Endothelial cell of umbilical vein (primary cell): ENCODE measurements around the gene SLC25A28. TPM values are rescaled to one million over a fixed set of nuclear protein-coding genes. Genes with fewer than 3 reads are reported as not detected.

Experiments
- BruUV-seq: library from RNA; stranded (reverse); fragments of 400-500 nt; replicated peaks from 2 replicates; lab custom pipeline; 2021; lab: Mats Ljungman, UMichigan
- CTCF ChIA-PET: fragments of 300-600, 350-600 bp; sonication (Branson Sonifier 250); formaldehyde crosslinking; loops from one replicate; lab custom pipeline; 2021; ENCODE audit warnings: antibody characterized with exemption, inconsistent platforms; lab: Charles Lee
- POLR2A ChIA-PET: fragments of 300-600, 350-600 bp; sonication (Branson Sonifier 250); formaldehyde crosslinking; loops from one replicate; lab custom pipeline; 2021; ENCODE audit warnings: antibody characterized with exemption, inconsistent platforms; lab: Charles Lee
- DNase-seq: peaks from one replicate; pipeline ENCODE4 v3.0.0-alpha.2; 2011; ENCODE audit warnings: low read depth, low spot score
- FAIRE-seq: peaks from 2 replicates; lab custom pipeline; 2011; peaks lifted over from hg19 to GRCh38; lab: Jason Lieb, UNC
- H2AFZ ChIP-seq: 2 replicates; pipeline ENCODE4 v1.6.0; 2012; ENCODE audit warnings: low read depth, low read length, control low read depth, inconsistent platforms
- H3K27ac ChIP-seq: 2 replicates; pipeline ENCODE4 v1.5.1; 2011; ENCODE audit warnings: low read depth, mild to moderate bottlenecking, control low read depth, low read length, moderate library complexity; ENCODE audit not compliant: insufficient read depth
- H3K27me3 ChIP-seq, 2 experiments: 2 replicates each; pipeline versions ENCODE4 v1.6.0 to v1.6.1; 2011; ENCODE audit warnings: low read length in 2 of 2, mixed read lengths in 1 of 2; ENCODE audit not compliant: control insufficient read depth in 2 of 2, insufficient read depth in 2 of 2
- H3K36me3 ChIP-seq, 2 experiments: 2 replicates in 1 of 2; 3 replicates in 1 of 2; pipeline ENCODE4 v1.5.1; 2011; ENCODE audit warnings: low read length in 2 of 2, mild to moderate bottlenecking in 1 of 2, moderate library complexity in 1 of 2; ENCODE audit not compliant: control insufficient read depth in 2 of 2, insufficient read depth in 2 of 2; ENCODE audit errors: extremely low read depth in 1 of 2
- H3K4me1 ChIP-seq: 3 replicates; pipeline ENCODE4 v1.5.1; 2011; ENCODE audit warnings: mild to moderate bottlenecking, low read length; ENCODE audit not compliant: control insufficient read depth, insufficient read depth; ENCODE audit errors: extremely low read depth
- H3K4me2 ChIP-seq: 2 replicates; pipeline ENCODE4 v1.6.1; 2011; ENCODE audit warnings: low read length, control low read depth, mixed read lengths; ENCODE audit not compliant: insufficient read depth
- H3K4me3 ChIP-seq, 3 experiments: fragments of 200-600 bp in 1 of 3; sonication (generic), shearing (Covaris generic) in 1 of 3; replicated peaks in 1 of 3; 2 replicates each; pipeline ENCODE4 v1.5.1; 2011 to 2016; ENCODE audit warnings: control low read depth in 3 of 3, low read length in 3 of 3, mild to moderate bottlenecking in 2 of 3, inconsistent platforms in 1 of 3, low read depth in 1 of 3, moderate library complexity in 1 of 3; ENCODE audit not compliant: insufficient read depth in 1 of 3
- H3K79me2 ChIP-seq: 2 replicates; pipeline ENCODE4 v1.6.0; 2012; ENCODE audit warnings: low read length, inconsistent platforms; ENCODE audit not compliant: control insufficient read depth, insufficient read depth
- H3K9ac ChIP-seq: replicated peaks from 2 replicates; pipeline ENCODE3; 2011; ENCODE audit warnings: low read length, control low read depth; ENCODE audit not compliant: insufficient read depth; ENCODE audit errors: extremely low read depth
- H3K9me1 ChIP-seq: replicated peaks from 3 replicates; pipeline ENCODE4 v1.6.0; 2011; ENCODE audit warnings: mild to moderate bottlenecking, low read length; ENCODE audit not compliant: control insufficient read depth, insufficient read depth; ENCODE audit errors: extremely low read depth
- H3K9me3 ChIP-seq: replicated peaks from 2 replicates; pipeline ENCODE4 v1.5.1; 2012; ENCODE audit warnings: low read length, inconsistent platforms; ENCODE audit not compliant: control insufficient read depth, insufficient read depth
- H4K20me1 ChIP-seq: replicated peaks from 2 replicates; pipeline ENCODE3; 2011; ENCODE audit warnings: mild to moderate bottlenecking, low read length; ENCODE audit not compliant: control insufficient read depth, insufficient read depth; ENCODE audit errors: extremely low read depth
- CTCF ChIP-seq, 2 donors: IDR thresholded peaks; 1 replicate in 1 of 2; 2 replicates in 1 of 2; pipeline ENCODE4 v1.5.1; 2011; ENCODE audit warnings: low read length in 2 of 2, mild to moderate bottlenecking in 2 of 2, moderate library complexity in 2 of 2, control low read depth in 1 of 2, inconsistent platforms in 1 of 2, low read depth in 1 of 2; ENCODE audit not compliant: insufficient read depth in 1 of 2; ENCODE audit errors: extremely low read depth in 1 of 2
- FOS ChIP-seq: IDR thresholded peaks from 2 replicates; pipeline ENCODE4 v1.6.1; 2011; ENCODE audit warnings: mild to moderate bottlenecking, low read length, moderate library complexity, borderline replicate concordance; ENCODE audit not compliant: insufficient read depth
- GATA2 ChIP-seq: IDR thresholded peaks from 2 replicates; pipeline ENCODE4 v1.7.0; 2011; ENCODE audit warnings: low read depth, mild to moderate bottlenecking, moderate library complexity, mixed read lengths, low read length; ENCODE audit not compliant: insufficient read length, insufficient read depth
- JUN ChIP-seq: IDR thresholded peaks from 2 replicates; pipeline ENCODE4 v1.6.1; 2011; ENCODE audit warnings: borderline replicate concordance, low read depth; ENCODE audit not compliant: insufficient read length, insufficient read depth
- POLR2AphosphoS5 ChIP-seq: IDR thresholded peaks from 2 replicates; pipeline ENCODE4 v1.6.1; 2012; ENCODE audit warnings: low read depth, mild to moderate bottlenecking, control low read depth, low read length, moderate library complexity; ENCODE audit not compliant: insufficient read depth
- dilution Hi-C: fragments of 300-500 bp; cut with MboI; formaldehyde crosslinking; loops from one replicate; pipeline ENCODE4 v1.15.0; 2019; ENCODE audit warnings: low sequenced_read_pairs; ENCODE audit not compliant: extremely low pct_ligation_motif_present
- intact Hi-C: fragments of 100-400 bp; cut with micrococcal nuclease; formaldehyde crosslinking; loops from one replicate; pipeline ENCODE4 v1.10.0; 2022
- polyA plus RNA-seq, 4 experiments: library from polyadenylated mRNA; depleted of rRNA in 3 of 4; stranded (reverse) in 3 of 4; unstranded in 1 of 4; fragments of >200 nt; gene quantifications; 2 replicates each; pipeline versions ENCODE4 v1.2.1 to v1.2.3, GENCODE V29; 2011 to 2012; ENCODE audit warnings: missing spikeins in 1 of 4
- total RNA-seq: library from RNA; stranded (reverse); gene quantifications from 2 replicates; pipeline ENCODE4 v1.2.3, GENCODE V29; 2021

Gene SLC25A28
- total and polyA plus RNA-seq, 2 donors (not counting 3 experiments of a cell fraction or from before 2014, with no cell fraction given): 33.7 to 38.8 TPM

GRCh38 chr10:99659868-99660366, 39.7 kb upstream of the SLC25A28 start:
- FAIRE-seq (no peak), DNase-seq (peak; percentile 17)
- H3K4me3 ChIP-seq: peak overlapping the region; percentile 54 to 80 (median 71)
- no peaks in the 10 kb centered on the region for H3K9me1 ChIP-seq
- H3K9me3 ChIP-seq: no peaks in the 10 kb centered on the region
- H3K4me2 ChIP-seq: peak overlapping the region; percentile 90
- POLR2A ChIA-PET: interaction anchor here (1.6 kb wide), 1 partner anchor 39 kb away, joined by 9 read pairs; the partner anchor contains the start of gene SLC25A28
- peaks cover 3 to 6% of the 10 kb centered on the region in 2 experiments for H3K36me3 ChIP-seq
- peaks cover 6% of the 10 kb centered on the region for H3K79me2 ChIP-seq
- H4K20me1 ChIP-seq: no peaks in the 10 kb centered on the region
- TSS peak; percentile 28 for BruUV-seq
- TF ChIP-seq JUN (no peak), POLR2AphosphoS5 (no peak), FOS (no peak), CTCF (IDR thresholded peaks at IDR 0.05; ENCODE audit: extremely low read depth in 1 of 2, insufficient read depth in 1 of 2, low read depth in 1 of 2, low read length in 2 of 2) (no peak), GATA2 (no peak)
- peak overlapping the region; percentile 66 for H2AFZ ChIP-seq
- H3K9ac ChIP-seq: peak overlapping the region; percentile 88
- peaks cover 16% of the 10 kb centered on the region for H3K4me1 ChIP-seq
- intact Hi-C loops (loop anchor here (1.0 kb wide), 1 partner anchor 40 kb away; the partner anchor contains the start of gene SLC25A28), dilution Hi-C loops (no loop called here)
- CTCF ChIA-PET: interaction anchor here (1.0 to 1.8 kb wide), 9 partner anchors 13 to 224 kb away, joined by 3 to 9 read pairs (median 4); partner anchors contain the start of genes COX15 and CUTC
- peaks cover 4 to 6% of the 10 kb centered on the region in 2 experiments for H3K27me3 ChIP-seq
- peak overlapping the region; percentile 72 for H3K27ac ChIP-seq
